D341Med (cell line): ENCODE results near the gene TMEM107.

Source experiments
- DNase-seq: peaks from one replicate; pipeline ENCODE4 v3.0.0; 2012; ENCODE audit warnings: low spot score

Gene TMEM107

GRCh38 chr17:8150194-8151119 lies 25.7 kb downstream of the TMEM107 start:
- no peak for DNase-seq

GRCh38 chr17:8149419-8150193 lies 26.6 kb downstream of the TMEM107 start:
- DNase-seq: no peak

- DNase-seq: no peak
These were observed 27.6 kb downstream of the TMEM107 start for GRCh38 chr17:8148560-8148959.

- no peak for DNase-seq
These were observed 28.3 kb downstream of the TMEM107 start for GRCh38 chr17:8147805-8148404.

GRCh38 chr17:8147141-8147804 lies 28.9 kb downstream of the TMEM107 start:
- DNase-seq: no peak

GRCh38 chr17:8146381-8147140 lies 29.6 kb downstream of the TMEM107 start:
- DNase-seq: no peak

GRCh38 chr17:8145811-8146210 lies 30.4 kb downstream of the TMEM107 start:
- DNase-seq: no peak

GRCh38 chr17:8144401-8145231 lies 31.6 kb downstream of the TMEM107 start:
- DNase-seq: no peak

GRCh38 chr17:8143581-8144400 lies 32.4 kb downstream of the TMEM107 start:
- no peak for DNase-seq

- no peak for DNase-seq
These were observed 33.1 kb downstream of the TMEM107 start for GRCh38 chr17:8142887-8143580.

- no peak for DNase-seq
These were observed 33.9 kb downstream of the TMEM107 start for GRCh38 chr17:8142158-8142886.

- no peak for DNase-seq
These were observed 34.4 kb downstream of the TMEM107 start for GRCh38 chr17:8141741-8142140.

GRCh38 chr17:8141045-8141444 lies 35.1 kb downstream of the TMEM107 start:
- no peak for DNase-seq

- DNase-seq: no peak
These were observed 35.8 kb downstream of the TMEM107 start for GRCh38 chr17:8140065-8141029.

- DNase-seq: peak; percentile 85
These were observed 37.4 kb downstream of the TMEM107 start for GRCh38 chr17:8138672-8139371.

- no peak for DNase-seq
These were observed 37.9 kb downstream of the TMEM107 start for GRCh38 chr17:8138374-8138671.
